Stimulated activated CD8-positive, alpha-beta memory T cell treated with anti-CD3 and anti-CD28 coated beads, Interleukin-12 subunit alpha, Interleukin-12 subunit beta, amount 100 ng/mL, for 1 hour (primary cell): ENCODE results near the gene ANKS3.

Source experiments
- DNase-seq: peaks from one replicate; pipeline ENCODE4 v3.0.0-alpha.2; 2020; ENCODE audit warnings: low read depth

ANKS3 gene, protein sequence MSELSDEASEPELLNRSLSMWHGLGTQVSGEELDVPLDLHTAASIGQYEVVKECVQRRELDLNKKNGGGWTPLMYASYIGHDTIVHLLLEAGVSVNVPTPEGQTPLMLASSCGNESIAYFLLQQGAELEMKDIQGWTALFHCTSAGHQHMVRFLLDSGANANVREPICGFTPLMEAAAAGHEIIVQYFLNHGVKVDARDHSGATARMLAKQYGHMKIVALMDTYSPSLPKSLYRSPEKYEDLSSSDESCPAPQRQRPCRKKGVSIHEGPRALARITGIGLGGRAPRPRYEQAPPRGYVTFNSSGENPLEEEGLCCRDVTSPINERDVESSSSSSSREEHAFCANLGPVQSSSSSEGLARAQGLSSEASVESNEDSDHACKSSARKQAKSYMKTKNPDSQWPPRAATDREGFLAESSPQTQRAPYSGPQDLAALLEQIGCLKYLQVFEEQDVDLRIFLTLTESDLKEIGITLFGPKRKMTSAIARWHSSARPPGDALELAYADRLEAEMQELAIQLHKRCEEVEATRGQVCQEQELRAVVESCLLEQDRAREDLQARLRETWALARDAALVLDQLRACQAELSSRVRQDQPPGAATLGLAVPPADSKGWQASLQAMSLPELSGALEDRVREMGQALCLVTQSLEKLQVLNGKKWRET

GRCh38 chr16:4734063-4734729 is at the start of gene ANKS3, which contains the start of gene DNAAF8:
TSS of gene ANKS3 (minus strand) at chr16:4734271. CDS start at chr16:4730149, 4,122 bp downstream.
TSS of gene DNAAF8 (plus strand) at chr16:4734537. CDS start at chr16:4736515, 1,978 bp downstream.
- peak; percentile 62 for DNase-seq

GRCh38 chr16:4783251-4783950 is 49.3 kb upstream of the ANKS3 start:
- DNase-seq, result no peak

GRCh38 chr16:4780235-4780634 is 46.2 kb upstream of the ANKS3 start:
- no peak for DNase-seq

- no peak for DNase-seq
These were observed 44.0 kb upstream of the ANKS3 start for GRCh38 chr16:4778050-4778392.

DNA sequence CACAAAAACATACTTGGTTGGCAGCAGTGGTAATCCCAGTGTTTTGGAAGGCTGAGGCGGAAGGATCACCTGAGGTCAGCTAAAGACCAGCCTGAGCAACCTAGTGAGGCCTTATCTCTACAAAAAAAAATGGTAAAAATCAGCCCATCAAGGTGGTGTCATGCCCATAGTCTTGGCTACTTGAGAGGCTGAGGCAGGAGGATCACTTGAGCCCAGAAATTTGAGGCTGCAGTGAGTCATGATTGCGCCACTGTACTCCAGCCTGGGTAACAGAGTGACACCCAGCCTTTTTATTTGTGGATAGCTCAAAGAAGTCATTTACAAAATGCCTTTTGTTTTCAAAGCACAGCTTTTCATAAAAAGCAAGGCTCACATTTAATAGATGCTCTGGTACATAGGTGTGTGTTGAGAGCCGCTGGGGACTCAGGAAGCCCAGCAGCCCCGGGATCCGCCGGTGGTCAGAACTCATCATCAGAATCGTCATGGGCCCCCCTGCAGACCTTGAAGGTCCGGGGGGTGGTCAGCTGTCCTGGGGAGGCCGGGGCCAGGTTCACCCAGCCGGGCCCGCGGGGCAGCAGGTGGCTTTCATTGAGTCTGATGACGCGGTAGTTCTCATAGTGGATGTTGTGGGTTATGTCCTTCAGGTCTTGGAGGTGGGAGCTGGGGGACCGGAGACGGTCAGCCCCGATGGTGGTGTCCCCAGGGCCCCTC is 43.4 kb upstream of the ANKS3 start:
- DNase-seq, result no peak

DNA sequence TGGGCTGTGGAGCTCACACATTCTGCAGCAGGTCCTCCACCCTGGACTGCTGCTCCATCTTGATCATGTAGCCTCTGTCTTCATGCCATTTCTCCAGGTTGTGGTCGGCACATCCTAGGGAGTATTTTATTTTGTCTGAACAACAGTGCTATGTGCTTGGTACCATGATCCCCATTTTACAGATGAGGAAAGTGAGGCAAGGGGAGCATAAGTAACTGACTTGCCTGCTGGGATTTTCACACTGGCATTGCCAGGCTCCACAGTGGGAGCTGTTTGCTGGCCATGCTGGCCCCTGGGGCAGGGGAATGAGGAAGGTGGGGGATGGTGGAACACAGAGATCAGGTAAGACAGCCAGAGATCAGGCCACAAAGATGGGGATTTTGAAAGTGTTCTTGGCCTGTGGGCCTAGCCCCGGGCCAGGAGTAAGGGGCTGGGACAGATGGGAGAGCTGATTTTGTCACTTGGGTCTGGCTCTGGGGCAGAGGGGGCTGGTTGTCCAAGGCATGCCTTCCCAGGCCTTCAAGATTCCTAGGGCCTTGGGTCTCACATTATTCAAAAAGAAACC is 42.2 kb upstream of the ANKS3 start:
- no peak for DNase-seq

GRCh38 chr16:4775005-4775404 is 40.9 kb upstream of the ANKS3 start:
- DNase-seq, result no peak

GRCh38 chr16:4772351-4772750 is 38.3 kb upstream of the ANKS3 start:
- no peak for DNase-seq

GRCh38 chr16:4771646-4772045 is 37.6 kb upstream of the ANKS3 start:
- DNase-seq, result no peak

DNA sequence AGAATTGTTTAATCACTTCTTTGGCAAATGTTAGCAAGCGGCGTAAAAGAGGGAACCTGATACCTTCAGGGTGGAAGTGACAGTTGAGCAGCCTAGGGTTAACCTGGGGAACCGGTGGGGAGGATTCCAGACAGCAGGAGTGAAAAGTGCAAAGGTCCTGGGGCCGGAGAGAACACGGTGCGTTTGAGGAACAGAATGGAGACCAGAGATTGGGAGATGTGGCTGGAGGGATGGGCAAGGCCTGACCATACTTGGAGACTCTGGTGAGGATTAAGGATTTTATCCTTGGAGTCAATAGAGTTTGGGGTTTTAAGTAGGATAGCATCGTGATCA is 35.2 kb upstream of the ANKS3 start:
- no peak for DNase-seq

DNA sequence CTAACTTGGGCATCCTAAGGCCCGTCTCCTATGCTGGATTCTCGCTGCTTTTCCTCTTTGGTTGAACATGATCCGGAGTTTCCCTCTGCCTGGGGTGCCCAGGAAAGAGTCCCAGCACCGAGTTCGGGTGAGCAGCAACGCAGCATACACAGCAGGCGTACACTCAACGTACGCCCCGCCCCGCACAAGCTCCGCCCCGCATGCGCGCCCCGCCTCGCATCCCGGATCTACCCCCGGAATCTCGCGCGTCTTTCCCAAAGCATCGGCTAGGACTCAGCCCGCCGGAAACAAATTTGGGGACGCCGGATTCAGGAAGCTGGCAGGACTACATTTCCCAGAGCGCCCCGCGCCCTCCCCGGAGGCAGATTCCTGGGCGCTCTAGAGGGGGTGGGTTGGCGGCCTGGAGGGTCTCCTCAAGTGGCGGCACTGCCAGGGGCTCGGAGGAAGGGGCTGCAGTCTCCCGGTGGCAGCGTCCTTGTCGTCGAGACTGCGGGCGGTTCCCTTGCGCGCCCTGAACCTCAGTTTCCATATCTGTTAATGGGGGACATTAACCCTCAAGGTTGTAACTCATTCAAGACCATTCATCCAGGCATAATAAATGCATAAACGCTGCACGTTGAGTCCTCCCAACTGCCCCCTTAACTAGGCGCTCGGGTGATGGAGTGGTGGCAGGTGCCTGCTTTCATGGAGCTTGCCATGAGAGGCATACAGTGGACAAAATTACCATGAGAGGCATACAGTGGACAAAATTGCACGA is 34.7 kb upstream of the ANKS3 start:
- DNase-seq, result peak; percentile 73

DNA sequence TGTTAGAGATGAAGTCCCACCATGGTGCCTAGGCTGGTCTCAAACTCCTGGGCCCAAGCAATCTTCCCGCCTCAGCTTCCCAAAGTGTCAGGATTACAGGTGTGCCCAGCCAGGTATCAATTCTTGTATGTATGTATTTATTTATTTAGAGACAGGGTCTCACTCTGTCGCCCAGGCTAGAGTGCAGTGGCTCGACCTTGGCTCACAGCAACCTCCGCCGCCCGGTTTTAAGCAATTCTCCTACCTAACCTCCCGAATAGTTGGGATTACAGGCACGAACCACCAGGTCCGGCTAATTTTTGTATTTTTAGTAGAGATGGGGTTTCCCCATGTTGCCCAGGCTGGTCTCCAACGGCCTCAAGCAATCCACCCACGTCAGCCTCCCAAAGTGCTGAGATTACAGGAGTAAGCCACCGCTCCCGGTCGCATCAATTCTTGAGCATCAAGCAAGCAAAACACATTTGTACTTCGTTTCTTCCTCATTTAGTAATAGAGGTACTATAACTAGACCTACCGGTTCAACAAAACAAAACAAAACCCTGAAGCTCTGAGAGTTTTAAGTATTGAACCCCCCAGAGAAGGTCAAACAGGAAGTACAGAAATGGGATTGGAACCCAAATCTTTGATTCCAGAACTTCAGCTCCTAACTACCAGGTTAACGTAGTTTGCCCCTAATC is 33.9 kb upstream of the ANKS3 start:
- DNase-seq, result no peak

GRCh38 chr16:4766875-4767628 is 33.0 kb upstream of the ANKS3 start, which contains the start of gene ZNF500:
TSS of gene ZNF500 (minus strand) at chr16:4767162. CDS start at chr16:4765978, 1,184 bp downstream.
- peak; percentile 92 for DNase-seq

GRCh38 chr16:4765511-4766474 is 31.7 kb upstream of the ANKS3 start:
- DNase-seq, result no peak

DNA sequence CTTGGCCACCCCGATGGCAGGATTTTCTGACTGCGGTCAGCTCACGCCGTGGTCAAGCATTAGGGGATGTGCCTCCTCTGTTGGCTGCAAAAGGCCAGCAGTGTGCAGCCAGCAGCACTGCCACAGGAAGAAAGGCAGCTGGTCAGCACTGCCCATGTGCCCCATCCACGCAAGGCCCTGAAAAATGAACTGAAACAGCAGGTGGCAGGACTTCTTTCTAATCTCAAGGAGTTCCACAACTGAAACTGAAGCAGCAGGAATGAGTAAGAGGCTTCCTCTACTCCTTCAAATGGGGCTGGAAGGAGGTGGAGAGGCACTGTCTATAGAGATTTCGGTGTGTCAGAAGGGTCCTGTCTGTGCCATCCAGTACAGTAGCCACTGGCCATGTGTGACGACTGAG is 29.7 kb upstream of the ANKS3 start:
- DNase-seq, result no peak

DNA sequence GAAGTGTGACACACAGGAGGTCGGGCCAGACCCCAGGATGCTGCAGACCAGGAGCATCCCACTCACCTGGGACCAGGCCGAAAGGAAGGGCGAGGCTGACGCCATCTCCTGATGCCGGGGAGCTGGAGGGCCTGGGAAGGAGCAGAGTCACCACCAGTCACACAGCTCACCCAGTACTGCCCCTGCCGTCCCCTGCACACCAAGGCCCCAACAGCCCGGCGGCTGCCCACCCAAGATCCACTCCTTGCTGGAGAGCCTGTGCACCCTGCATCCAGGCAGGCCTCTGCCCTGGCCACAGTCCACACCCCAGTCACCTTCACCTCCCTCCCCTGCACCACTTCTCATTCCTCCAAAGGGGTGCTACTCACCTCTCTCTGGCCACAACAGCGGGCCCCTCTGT is 28.1 kb upstream of the ANKS3 start:
- no peak for DNase-seq

DNA sequence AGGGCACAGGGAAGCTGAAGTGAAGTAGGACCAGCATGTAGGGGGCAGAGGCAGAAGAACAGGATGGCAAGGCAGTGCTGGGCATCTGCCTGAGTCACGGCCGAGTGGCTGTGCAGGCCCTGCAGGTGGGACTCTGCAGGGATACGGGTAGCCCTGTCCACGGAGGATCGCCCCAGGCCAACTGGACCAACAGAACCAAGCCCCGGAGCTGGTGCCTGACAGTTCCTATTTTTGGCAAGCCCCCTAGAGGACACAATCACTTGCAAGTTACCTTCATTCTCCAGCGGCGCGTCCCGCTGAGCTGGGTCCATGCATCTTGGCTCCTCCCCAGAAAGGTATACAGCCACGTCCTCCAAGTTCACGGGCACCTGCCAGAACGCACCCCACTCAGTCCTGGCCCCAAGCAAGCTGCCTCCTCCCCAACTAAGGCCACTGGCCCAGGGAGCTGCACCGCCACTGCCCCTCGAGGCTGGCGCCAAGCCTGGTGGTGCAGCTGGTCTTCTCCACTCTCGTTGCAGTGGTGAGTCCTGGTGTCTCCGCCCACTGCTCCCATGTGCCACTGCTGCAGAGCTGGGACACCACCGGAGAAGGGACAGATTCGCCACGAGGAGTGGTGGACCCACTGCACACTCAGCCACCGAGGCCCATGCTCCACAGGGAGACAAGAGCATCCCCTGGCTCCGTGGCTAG is 26.3 kb upstream of the ANKS3 start:
- no peak for DNase-seq

- DNase-seq, result no peak
These were observed 21.6 kb upstream of the ANKS3 start for GRCh38 chr16:4755687-4756086.
